CD4-positive, alpha-beta T cell treated with Interleukin-4 for 4 hours (primary cell): ENCODE data around the gene SCAND1.

Experiments used
- DNase-seq: peaks from one replicate; pipeline ENCODE4 v3.0.0-alpha.2; 2020

SCAND1 gene

DNA sequence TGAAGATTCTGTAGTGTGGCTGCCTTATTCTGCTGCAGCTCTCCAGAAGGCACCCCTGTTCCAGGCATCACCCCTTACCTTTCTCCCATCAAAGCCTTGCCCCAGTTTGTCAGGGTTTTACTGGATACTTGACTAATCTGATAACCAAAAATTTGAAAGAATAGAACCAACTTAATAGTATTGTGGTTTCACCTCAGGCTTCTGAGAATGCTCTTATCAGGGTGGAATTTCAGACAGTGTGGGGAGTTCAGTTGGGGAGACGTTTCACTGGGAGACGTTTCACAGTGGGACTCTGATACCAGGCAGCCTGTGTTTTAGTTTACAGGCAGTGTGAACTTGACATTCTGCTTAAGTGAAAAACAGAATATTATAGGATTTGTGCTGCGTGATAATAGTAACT is 50.5 kb downstream of the SCAND1 start:
- no peak for DNase-seq
